ENCODE measurements around the gene UBE4A.

Gene UBE4A

DNA sequence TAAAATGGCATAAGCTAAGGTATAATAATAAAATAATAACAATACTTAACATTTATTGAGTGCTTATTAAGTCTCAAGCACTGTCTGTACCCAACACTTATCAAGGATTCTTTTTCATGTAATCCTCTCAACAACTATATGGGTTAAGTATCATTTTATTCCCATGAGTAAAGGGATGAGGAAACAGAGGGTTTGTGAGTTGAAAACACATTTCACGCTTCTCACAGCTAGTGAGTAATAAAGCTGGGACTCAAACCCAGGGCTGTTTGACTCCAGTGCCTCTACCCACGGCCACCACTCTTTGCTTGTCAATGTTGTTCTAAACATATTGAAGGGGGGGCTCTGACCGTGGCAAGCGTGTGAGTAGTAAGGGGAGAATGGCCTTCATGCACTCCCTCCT lies 46.2 kb upstream of the UBE4A start:
- no peaks in the 10 kb centered on the region for H3K27me3 ChIP-seq (ENCODE audit: insufficient read depth, low read length)
- no peak overlapping the region for H3K4me2 ChIP-seq (ENCODE audit: low read length)
- no peaks in the 10 kb centered on the region for H3K36me3 ChIP-seq (ENCODE audit: insufficient read depth, low read length)
- H3K9me2 ChIP-seq (ENCODE audit: low read depth, low read length) = no peaks in the 10 kb centered on the region
- TF ChIP-seq, protein P1, sequence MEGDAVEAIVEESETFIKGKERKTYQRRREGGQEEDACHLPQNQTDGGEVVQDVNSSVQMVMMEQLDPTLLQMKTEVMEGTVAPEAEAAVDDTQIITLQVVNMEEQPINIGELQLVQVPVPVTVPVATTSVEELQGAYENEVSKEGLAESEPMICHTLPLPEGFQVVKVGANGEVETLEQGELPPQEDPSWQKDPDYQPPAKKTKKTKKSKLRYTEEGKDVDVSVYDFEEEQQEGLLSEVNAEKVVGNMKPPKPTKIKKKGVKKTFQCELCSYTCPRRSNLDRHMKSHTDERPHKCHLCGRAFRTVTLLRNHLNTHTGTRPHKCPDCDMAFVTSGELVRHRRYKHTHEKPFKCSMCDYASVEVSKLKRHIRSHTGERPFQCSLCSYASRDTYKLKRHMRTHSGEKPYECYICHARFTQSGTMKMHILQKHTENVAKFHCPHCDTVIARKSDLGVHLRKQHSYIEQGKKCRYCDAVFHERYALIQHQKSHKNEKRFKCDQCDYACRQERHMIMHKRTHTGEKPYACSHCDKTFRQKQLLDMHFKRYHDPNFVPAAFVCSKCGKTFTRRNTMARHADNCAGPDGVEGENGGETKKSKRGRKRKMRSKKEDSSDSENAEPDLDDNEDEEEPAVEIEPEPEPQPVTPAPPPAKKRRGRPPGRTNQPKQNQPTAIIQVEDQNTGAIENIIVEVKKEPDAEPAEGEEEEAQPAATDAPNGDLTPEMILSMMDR (IDR thresholded peaks at IDR 0.05; ENCODE audit: low read length) = no peak
- no peak for TF ChIP-seq EZH2 (IDR thresholded peaks at IDR 0.05; ENCODE audit: borderline replicate concordance, low read length)
- H3K9me3 ChIP-seq (ENCODE audit: low read length) = no peaks in the 10 kb centered on the region
- H4K20me1 ChIP-seq (ENCODE audit: insufficient read depth, low read length) = no peaks in the 10 kb centered on the region
- no peak overlapping the region for H3K4me3 ChIP-seq (ENCODE audit: low read depth, low read length, poor library complexity, severe bottlenecking)
- peaks cover 46% of the 10 kb centered on the region for H3K4me1 ChIP-seq (ENCODE audit: insufficient read depth, low read length, severe bottlenecking)
- no peak overlapping the region for H2AFZ ChIP-seq (ENCODE audit: low read length)
- no peak overlapping the region for H3K9ac ChIP-seq (ENCODE audit: low read length)
- no peaks in the 10 kb centered on the region for H3K79me2 ChIP-seq (ENCODE audit: insufficient read depth, low read length)
- H3F3A ChIP-seq (ENCODE audit: insufficient read depth, low read length) = no peaks in the 10 kb centered on the region
- H3K27ac ChIP-seq (ENCODE audit: low read depth, low read length, poor library complexity, severe bottlenecking) = no peak overlapping the region

DNA sequence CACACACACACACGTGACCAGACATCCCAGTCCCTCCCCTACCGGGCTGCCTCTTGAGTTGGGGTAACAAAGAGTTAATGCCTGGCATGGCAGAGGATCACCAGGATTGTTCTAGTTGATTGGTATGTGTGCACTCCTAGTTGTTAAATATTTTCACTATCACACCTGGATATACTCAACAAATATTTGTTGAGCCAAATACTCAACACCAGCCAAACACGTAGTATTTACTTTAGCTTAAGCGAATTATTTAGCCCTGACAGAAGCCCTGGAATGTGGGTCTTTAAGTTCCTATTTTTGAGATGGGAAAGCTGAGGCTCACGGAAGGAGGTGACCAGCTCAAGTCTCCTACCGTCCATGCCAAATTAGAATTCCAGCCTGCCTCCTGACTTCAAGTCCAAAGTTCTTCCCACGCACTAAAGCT lies 44.4 kb upstream of the UBE4A start:
- Histone ChIP-seq H3K9me2 (ENCODE audit: low read depth, low read length) (no peaks in the 10 kb centered on the region), H3K36me3 (ENCODE audit: insufficient read depth, low read length) (no peaks in the 10 kb centered on the region), H3K4me3 (ENCODE audit: low read depth, low read length, poor library complexity, severe bottlenecking) (peak overlapping the region; percentile 44), H3K27ac (ENCODE audit: low read depth, low read length, poor library complexity, severe bottlenecking) (peak overlapping the region; percentile 96), H3K4me2 (ENCODE audit: low read length) (peak overlapping the region; percentile 68), H3K9ac (ENCODE audit: low read length) (peak overlapping the region; percentile 55; the same call in 1 of the 2 replicates), H4K20me1 (ENCODE audit: insufficient read depth, low read length) (no peaks in the 10 kb centered on the region), H3K9me3 (ENCODE audit: low read length) (no peaks in the 10 kb centered on the region), H3F3A (ENCODE audit: insufficient read depth, low read length) (no peaks in the 10 kb centered on the region), H3K4me1 (ENCODE audit: insufficient read depth, low read length, severe bottlenecking) (peaks cover 61% of the 10 kb centered on the region), H3K79me2 (ENCODE audit: insufficient read depth, low read length) (no peaks in the 10 kb centered on the region), H2AFZ (ENCODE audit: low read length) (no peak overlapping the region), H3K27me3 (ENCODE audit: insufficient read depth, low read length) (no peaks in the 10 kb centered on the region)
- no peak for TF ChIP-seq EZH2 (IDR thresholded peaks at IDR 0.05; ENCODE audit: borderline replicate concordance, low read length)

DNA sequence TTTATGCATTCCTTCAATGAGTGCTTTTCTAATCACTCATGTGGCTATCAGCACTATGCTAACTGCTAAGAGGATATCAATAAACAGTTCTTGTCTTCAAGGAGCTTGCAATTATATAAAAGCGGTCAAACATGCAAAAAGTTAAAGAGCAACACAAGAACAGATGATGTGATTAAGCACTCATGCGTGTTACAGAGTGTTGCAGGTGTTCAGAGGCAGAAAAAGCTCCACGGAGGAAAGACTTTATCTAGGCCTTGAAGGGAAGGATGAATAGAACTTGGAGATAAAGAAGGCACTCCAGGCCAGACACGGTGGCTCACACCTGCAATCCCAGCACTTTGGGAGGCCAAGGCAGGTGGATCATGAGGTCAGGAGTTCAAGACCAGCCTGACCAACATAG lies 41.3 kb upstream of the UBE4A start:
- H3K27me3 ChIP-seq (ENCODE audit: insufficient read depth, low read length) = no peaks in the 10 kb centered on the region
- no peak overlapping the region for H3K9ac ChIP-seq (ENCODE audit: low read length)
- no peaks in the 10 kb centered on the region for H3K9me2 ChIP-seq (ENCODE audit: low read depth, low read length)
- no peak overlapping the region for H3K4me2 ChIP-seq (ENCODE audit: low read length)
- no peak overlapping the region for H2AFZ ChIP-seq (ENCODE audit: low read length)
- no peak for TF ChIP-seq EZH2 (IDR thresholded peaks at IDR 0.05; ENCODE audit: borderline replicate concordance, low read length)
- TF ChIP-seq, protein P1 (IDR thresholded peaks at IDR 0.05; ENCODE audit: low read length) = no peak
- peak overlapping the region; percentile 7 for H3K27ac ChIP-seq (ENCODE audit: low read depth, low read length, poor library complexity, severe bottlenecking)
- H3K9me3 ChIP-seq (ENCODE audit: low read length) = no peaks in the 10 kb centered on the region
- H3K36me3 ChIP-seq (ENCODE audit: insufficient read depth, low read length) = no peaks in the 10 kb centered on the region
- H3F3A ChIP-seq (ENCODE audit: insufficient read depth, low read length) = no peaks in the 10 kb centered on the region
- H4K20me1 ChIP-seq (ENCODE audit: insufficient read depth, low read length) = no peaks in the 10 kb centered on the region
- no peaks in the 10 kb centered on the region for H3K79me2 ChIP-seq (ENCODE audit: insufficient read depth, low read length)
- peaks cover 61% of the 10 kb centered on the region for H3K4me1 ChIP-seq (ENCODE audit: insufficient read depth, low read length, severe bottlenecking)
- H3K4me3 ChIP-seq (ENCODE audit: low read depth, low read length, poor library complexity, severe bottlenecking) = no peak overlapping the region

DNA sequence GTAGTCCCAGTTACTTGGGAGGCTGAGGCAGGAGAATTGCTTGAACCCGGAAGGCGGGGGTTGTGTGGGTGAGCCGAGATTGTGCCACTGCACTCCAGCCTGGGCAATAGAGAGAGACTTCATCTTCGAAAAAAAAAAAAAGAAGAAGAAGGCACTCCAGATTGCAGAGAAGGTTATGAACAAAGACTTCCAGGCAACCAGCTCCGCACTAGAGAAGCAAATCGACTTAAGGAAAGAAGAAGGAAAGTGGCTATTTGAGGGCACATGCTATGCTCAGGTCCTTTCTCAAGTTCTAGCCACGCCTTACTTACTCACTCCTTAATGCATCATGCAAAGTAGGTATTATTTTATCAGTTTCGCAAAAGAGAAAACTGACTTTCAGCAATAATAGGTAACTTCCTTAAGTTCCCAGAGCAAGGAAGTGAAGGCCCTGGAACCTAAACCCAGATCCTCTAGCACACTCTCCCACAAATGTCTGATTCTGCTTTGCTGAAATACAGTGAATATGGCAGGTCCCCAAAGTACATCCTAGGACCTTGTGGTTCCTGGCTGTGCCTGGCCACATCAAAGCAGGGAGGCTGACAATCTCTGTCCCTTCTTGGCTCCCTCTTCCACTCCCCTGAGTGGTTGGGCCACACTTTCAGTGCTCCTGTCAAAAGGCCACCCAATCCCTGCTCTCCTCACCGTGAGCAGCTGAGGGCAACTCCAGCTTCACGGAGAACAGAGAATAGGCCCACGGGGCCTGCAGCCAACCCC lies 40.6 kb upstream of the UBE4A start:
- no peaks in the 10 kb centered on the region for H3K9me2 ChIP-seq (ENCODE audit: low read depth, low read length)
- no peak overlapping the region for H3K4me3 ChIP-seq (ENCODE audit: low read depth, low read length, poor library complexity, severe bottlenecking)
- peak overlapping the region; percentile 37 for H3K27ac ChIP-seq (ENCODE audit: low read depth, low read length, poor library complexity, severe bottlenecking)
- H3K79me2 ChIP-seq (ENCODE audit: insufficient read depth, low read length) = no peaks in the 10 kb centered on the region
- H3F3A ChIP-seq (ENCODE audit: insufficient read depth, low read length) = no peaks in the 10 kb centered on the region
- H3K4me1 ChIP-seq (ENCODE audit: insufficient read depth, low read length, severe bottlenecking) = peaks cover 61% of the 10 kb centered on the region
- no peaks in the 10 kb centered on the region for H3K36me3 ChIP-seq (ENCODE audit: insufficient read depth, low read length)
- H2AFZ ChIP-seq (ENCODE audit: low read length) = no peak overlapping the region
- no peaks in the 10 kb centered on the region for H3K9me3 ChIP-seq (ENCODE audit: low read length)
- no peaks in the 10 kb centered on the region for H4K20me1 ChIP-seq (ENCODE audit: insufficient read depth, low read length)
- no peak overlapping the region for H3K9ac ChIP-seq (ENCODE audit: low read length)
- H3K27me3 ChIP-seq (ENCODE audit: insufficient read depth, low read length) = no peaks in the 10 kb centered on the region
- TF ChIP-seq, protein P1 (IDR thresholded peaks at IDR 0.05; ENCODE audit: low read length) = no peak
- TF ChIP-seq EZH2 (IDR thresholded peaks at IDR 0.05; ENCODE audit: borderline replicate concordance, low read length) = no peak
- H3K4me2 ChIP-seq (ENCODE audit: low read length) = no peak overlapping the region

All from OCI-LY1 (cell line).